ENCODE data around the gene SEL1L.
"Not testable (repeated sequence)": the region's sequence is repeated elsewhere in the genome, so short reads cannot be mapped to it uniquely, and the experiment has no call there.

Gene SEL1L

GRCh38 chr14:81551471-81551870, 17.8 kb upstream of the SEL1L start:
- Histone ChIP-seq H3K9me3 (ENCODE audit: control insufficient read depth, insufficient read depth, low read depth, low read length) (no peaks in the 10 kb centered on the region), H3K4me3 (ENCODE audit: low read depth, low read length) (no peak overlapping the region), H3K36me3 (ENCODE audit: control insufficient read depth in 2 of 2, insufficient read depth in 1 of 2, low read length in 2 of 2) (no peaks in the 10 kb centered on the region), H3K4me1 (ENCODE audit: control insufficient read depth, insufficient read depth, low read length) (no peaks in the 10 kb centered on the region), H3K27ac (ENCODE audit: extremely low read depth, low read depth, low read length) (no peak overlapping the region)
- no peak for TF ChIP-seq RBAK (tag by site-specific recombination; IDR thresholded peaks at IDR 0.05)
- TF ChIP-seq ZNF23 (tag by site-specific recombination; IDR thresholded peaks at IDR 0.05; ENCODE audit: borderline replicate concordance) = no peak
- no peak for TF ChIP-seq ZNF701 (tag by site-specific recombination; IDR thresholded peaks at IDR 0.05)
- no peak for TF ChIP-seq ZNF266 (tag by site-specific recombination; IDR thresholded peaks at IDR 0.05; ENCODE audit: low read depth)
- POLR2A ChIA-PET = no interaction called here
- CTCF ChIA-PET = no interaction called here

- ChIA-PET POLR2A (interaction anchor here (0.6 kb wide), 1 partner anchor 123 kb away, joined by 3 read pairs; no protein-coding TSS in a partner anchor), CTCF (no interaction called here)
- TF ChIP-seq ZNF488 (tag by site-specific recombination; IDR thresholded peaks at IDR 0.05) (no peak), ZNF221 (tag by site-specific recombination; IDR thresholded peaks at IDR 0.05; ENCODE audit: borderline replicate concordance) (no peak), ZNF394 (tag by site-specific recombination; IDR thresholded peaks at IDR 0.05; ENCODE audit: borderline replicate concordance) (no peak)
Measured at GRCh38 chr14:81550001-81550637, 16.5 kb upstream of the SEL1L start.

GRCh38 chr14:81541206-81541605, 7.6 kb upstream of the SEL1L start:
- H3K4me1 ChIP-seq (ENCODE audit: control insufficient read depth, insufficient read depth, low read length); H3K4me3 ChIP-seq (ENCODE audit: low read depth, low read length); CTCF ChIA-PET; H3K36me3 ChIP-seq (ENCODE audit: control insufficient read depth in 2 of 2, insufficient read depth in 1 of 2, low read length in 2 of 2); POLR2A ChIA-PET; H3K9me3 ChIP-seq (ENCODE audit: control insufficient read depth, insufficient read depth, low read depth, low read length); H3K27ac ChIP-seq (ENCODE audit: extremely low read depth, low read depth, low read length): not testable (repeated sequence)

More at GRCh38 chr14:81550001-81550637, 16.5 kb upstream of the SEL1L start:
- Histone ChIP-seq H3K9me3 (ENCODE audit: control insufficient read depth, insufficient read depth, low read depth, low read length) (no peaks in the 10 kb centered on the region), H3K4me3 (ENCODE audit: low read depth, low read length) (no peak overlapping the region), H3K27ac (ENCODE audit: extremely low read depth, low read depth, low read length) (no peak overlapping the region), H3K4me1 (ENCODE audit: control insufficient read depth, insufficient read depth, low read length) (no peaks in the 10 kb centered on the region), H3K36me3 (ENCODE audit: control insufficient read depth in 2 of 2, insufficient read depth in 1 of 2, low read length in 2 of 2) (no peaks in the 10 kb centered on the region)

- Histone ChIP-seq H3K9me3 (ENCODE audit: control insufficient read depth, insufficient read depth, low read depth, low read length) (no peaks in the 10 kb centered on the region), H3K4me1 (ENCODE audit: control insufficient read depth, insufficient read depth, low read length) (peaks cover 2% of the 10 kb centered on the region; the same call in 1 of the 2 replicates), H3K27ac (ENCODE audit: extremely low read depth, low read depth, low read length) (no peak overlapping the region), H3K4me3 (ENCODE audit: low read depth, low read length) (no peak overlapping the region), H3K36me3 (ENCODE audit: control insufficient read depth in 2 of 2, insufficient read depth in 1 of 2, low read length in 2 of 2) (no peaks in the 10 kb centered on the region)
- no peak for TF ChIP-seq INSM2 (tag by site-specific recombination; IDR thresholded peaks at IDR 0.05)
- no peak for TF ChIP-seq SCRT2 (tag by site-specific recombination; IDR thresholded peaks at IDR 0.05)
- no peak for TF ChIP-seq YY1 (tag by site-specific recombination; IDR thresholded peaks at IDR 0.05)
- no peak for TF ChIP-seq GLI2 (tag by site-specific recombination; IDR thresholded peaks at IDR 0.05; ENCODE audit: borderline replicate concordance, low read depth)
- no peak for TF ChIP-seq ZNF701 (tag by site-specific recombination; IDR thresholded peaks at IDR 0.05)
- TF ChIP-seq ZNF416 (tag by site-specific recombination; IDR thresholded peaks at IDR 0.05) = no peak
- TF ChIP-seq BCL11B (tag by site-specific recombination; IDR thresholded peaks at IDR 0.05; ENCODE audit: low read depth) = no peak
- no peak for TF ChIP-seq ZNF362 (tag by site-specific recombination; IDR thresholded peaks at IDR 0.05)
- ChIA-PET POLR2A (no interaction called here), CTCF (no interaction called here)
Measured at GRCh38 chr14:81537193-81537592, 3.5 kb upstream of the SEL1L start.

Measured in HEK293 (cell line).